Ovary (tissue), 9 donors: ENCODE results near the gene ANXA11. TPM values are rescaled to one million over a fixed set of nuclear protein-coding genes. Genes with fewer than 3 reads are reported as not detected.
A peak's percentile ranks its signal among the peaks of the same experiment; 100 is the strongest.

Experiments
- DNase-seq, 5 donors: peaks; one replicate each; pipeline ENCODE4 v3.0.0-alpha.2; 2019 to 2020
- H3K27ac ChIP-seq, 2 donors: fragments of 200-600 bp; one replicate each; pipeline versions ENCODE4 v1.5.1 to v1.8.0; 2019 to 2022
- H3K27me3 ChIP-seq: fragments of 200-600 bp; one replicate; pipeline ENCODE4 v1.8.0; 2022
- H3K36me3 ChIP-seq: fragments of 200-600 bp; sonication (generic); one replicate; pipeline ENCODE4 v1.5.1; 2019
- H3K4me1 ChIP-seq: one replicate; pipeline ENCODE4 v1.8.1; 2013; ENCODE audit warnings: mild to moderate bottlenecking, moderate library complexity; ENCODE audit not compliant: insufficient read depth
- H3K4me3 ChIP-seq: fragments of 200-600 bp; sonication (generic); one replicate; pipeline ENCODE4 v1.5.1; 2017
- H3K9me3 ChIP-seq, 2 donors: fragments of 200-600 bp in 1 of 2; sonication (generic) in 1 of 2; one replicate each; pipeline versions ENCODE4 v1.5.1 to v1.8.1; 2013 to 2019; ENCODE audit warnings: mild to moderate bottlenecking in 1 of 2, moderate library complexity in 1 of 2
- EP300 ChIP-seq: sonication (generic); formaldehyde crosslinking; IDR thresholded peaks from one replicate; pipeline ENCODE4 v1.6.1; 2017; ENCODE audit warnings: antibody characterized with exemption
- POLR2A ChIP-seq: fragments of 450-650 bp; IDR thresholded peaks from one replicate; pipeline ENCODE4 v1.6.1; 2017; ENCODE audit warnings: antibody characterized with exemption, mild to moderate bottlenecking, moderate library complexity
- WGBS, 3 donors: extraction: QIAGEN DNeasy Blood & Tissue Kit in 1 of 3; methylation state at CpG; one replicate each; pipeline versions ENCODE4 v1.1.5 to v1.1.7; 2013 to 2017; 5-methylcytosine and 5-hydroxymethylcytosine counted together
- intact Hi-C, 4 donors: fragments of 100-400 bp; cut with DNase I; formaldehyde crosslinking; loops; one replicate each; pipeline versions ENCODE4 v1.11.0 to v1.15.1; 2022 to 2023
- polyA plus RNA-seq, 2 donors: library from polyadenylated mRNA; stranded (reverse); fragments of 200-250 nt in 1 of 2; fragments of 350-450 nt in 1 of 2; fragmentation: Illumina TruSeq in 1 of 2; extraction: RNeasy Lipid Tissue Mini Kit (QIAGEN cat#74804) in 1 of 2; gene quantifications; one replicate each; pipeline ENCODE4 v1.2.3, GENCODE V29; 2013 to 2014
- total RNA-seq, 7 donors: library from RNA; depleted of rRNA in 2 of 7; stranded (reverse); fragments of >200 nt in 2 of 7; fragmentation: NEBNext Ultra II Directional in 3 of 7; extraction: Animal tissue kit (Norgen Biotek cat#: 25700) in 3 of 7; gene quantifications; one replicate each; pipeline versions ENCODE4 v1.1.0 to v1.2.4, GENCODE V29; 2016 to 2023
- TF ChIP-seq, protein P1 (sequence below), 3 donors: fragments of 450-650 bp in 2 of 3; fragments of 200-600 bp in 1 of 3; IDR thresholded peaks; one replicate each; pipeline versions ENCODE4 v1.5.1 to v1.8.0; 2016 to 2022; ENCODE audit warnings: antibody characterized with exemption in 3 of 3, mild to moderate bottlenecking in 1 of 3
- donor health status: DM: no; HTN: no; CAD: no; lungs with moderate emphysema.
- donor health status: DM: no; HTN: no; CAD: no.
- donor health status: Bipolar disorder and iron deficiency.
- donor health status: DM: yes; HTN: yes; CAD: no.
- donor health status: DM: no; HTN: no; CAD: no.
- donor health status: DM: yes; HTN: yes; CAD: no.

The ANXA11 gene
- total and polyA plus RNA-seq, 9 donors, result 44.2 to 372 (median 137) TPM

DNA sequence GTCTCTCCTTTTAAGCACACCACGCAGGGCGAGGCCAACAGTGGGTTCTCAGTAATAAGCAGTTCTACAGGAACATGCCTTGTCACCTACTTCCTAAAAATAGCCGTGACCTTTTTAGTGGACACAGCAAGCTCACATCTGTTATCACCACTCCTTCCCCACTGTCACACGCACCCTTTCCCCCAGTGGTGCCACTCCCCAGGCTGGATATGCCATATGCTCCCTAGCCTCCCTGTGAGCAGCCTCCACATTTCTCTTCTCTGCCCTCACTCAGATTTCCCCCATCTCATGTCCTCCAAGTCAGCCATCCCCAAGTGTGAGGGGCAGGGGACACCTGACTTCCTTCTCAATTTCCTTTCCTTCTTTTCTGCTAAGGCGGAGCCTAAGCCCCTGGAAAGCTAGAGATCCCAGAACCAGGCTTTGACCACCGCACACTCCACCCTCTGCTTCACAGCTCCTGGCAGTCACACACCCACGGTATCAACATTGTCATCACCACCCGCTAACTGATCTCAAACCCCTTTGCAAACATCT, 3.7 kb downstream of the ANXA11 start:
- DNase-seq, result no peak
- intact Hi-C loops, result loop anchor here in 2 of 4 donors (5.0 kb wide), 2 partner anchors 44 to 49 kb away; no protein-coding TSS in a partner anchor
- H3K4me1 ChIP-seq, result peaks cover 30% of the 10 kb centered on the region
- no peaks in the 10 kb centered on the region for H3K36me3 ChIP-seq
- H3K27me3 ChIP-seq, result no peaks in the 10 kb centered on the region
- no peak overlapping the region for H3K4me3 ChIP-seq
- TF ChIP-seq POLR2A (no peak), EP300 (no peak)
- TF ChIP-seq, protein P1, sequence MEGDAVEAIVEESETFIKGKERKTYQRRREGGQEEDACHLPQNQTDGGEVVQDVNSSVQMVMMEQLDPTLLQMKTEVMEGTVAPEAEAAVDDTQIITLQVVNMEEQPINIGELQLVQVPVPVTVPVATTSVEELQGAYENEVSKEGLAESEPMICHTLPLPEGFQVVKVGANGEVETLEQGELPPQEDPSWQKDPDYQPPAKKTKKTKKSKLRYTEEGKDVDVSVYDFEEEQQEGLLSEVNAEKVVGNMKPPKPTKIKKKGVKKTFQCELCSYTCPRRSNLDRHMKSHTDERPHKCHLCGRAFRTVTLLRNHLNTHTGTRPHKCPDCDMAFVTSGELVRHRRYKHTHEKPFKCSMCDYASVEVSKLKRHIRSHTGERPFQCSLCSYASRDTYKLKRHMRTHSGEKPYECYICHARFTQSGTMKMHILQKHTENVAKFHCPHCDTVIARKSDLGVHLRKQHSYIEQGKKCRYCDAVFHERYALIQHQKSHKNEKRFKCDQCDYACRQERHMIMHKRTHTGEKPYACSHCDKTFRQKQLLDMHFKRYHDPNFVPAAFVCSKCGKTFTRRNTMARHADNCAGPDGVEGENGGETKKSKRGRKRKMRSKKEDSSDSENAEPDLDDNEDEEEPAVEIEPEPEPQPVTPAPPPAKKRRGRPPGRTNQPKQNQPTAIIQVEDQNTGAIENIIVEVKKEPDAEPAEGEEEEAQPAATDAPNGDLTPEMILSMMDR (IDR thresholded peaks at IDR 0.05), result no peak
- H3K9me3 ChIP-seq, result no peaks in the 10 kb centered on the region
- H3K27ac ChIP-seq, result no peak overlapping the region
- 91 to 94% (median 94%) methylated on average over 8 of the region's 8 CpGs for WGBS, 3 donors

DNA sequence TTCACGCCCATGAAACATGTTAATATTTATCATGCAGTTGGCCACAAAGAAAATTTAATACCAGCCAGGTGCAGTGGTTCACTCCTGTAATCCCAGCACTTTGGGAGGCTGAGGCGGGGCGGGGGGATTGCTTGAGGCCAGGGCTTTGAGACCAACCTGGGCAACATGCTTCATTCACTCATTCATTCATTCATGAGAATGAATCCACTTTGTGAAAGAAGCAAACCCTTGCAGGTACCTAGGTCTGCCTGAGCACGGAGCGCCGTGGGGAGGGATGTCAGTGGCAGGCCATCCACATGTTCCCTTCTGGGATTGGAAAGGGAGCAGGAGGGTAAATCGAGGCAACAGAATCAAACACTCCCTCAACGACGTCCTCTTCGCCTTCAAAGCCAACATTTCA, 4.7 kb downstream of the ANXA11 start:
- WGBS, 3 donors, result 90 to 94% (median 91%) methylated on average over 10 of the region's 10 CpGs
- H3K36me3 ChIP-seq, result no peaks in the 10 kb centered on the region
- TF ChIP-seq POLR2A, result no peak
- no peak for TF ChIP-seq EP300
- TF ChIP-seq, protein P1 (IDR thresholded peaks at IDR 0.05), result no peak
- intact Hi-C loops, result loop anchor here in 2 of 4 donors (5.0 kb wide), 2 partner anchors 43 to 48 kb away; no protein-coding TSS in a partner anchor
- H3K9me3 ChIP-seq, result no peaks in the 10 kb centered on the region
- H3K4me3 ChIP-seq, result no peak overlapping the region
- no peak for DNase-seq
- H3K27me3 ChIP-seq, result no peaks in the 10 kb centered on the region
- H3K4me1 ChIP-seq, result peaks cover 29% of the 10 kb centered on the region
- no peak overlapping the region for H3K27ac ChIP-seq

DNA sequence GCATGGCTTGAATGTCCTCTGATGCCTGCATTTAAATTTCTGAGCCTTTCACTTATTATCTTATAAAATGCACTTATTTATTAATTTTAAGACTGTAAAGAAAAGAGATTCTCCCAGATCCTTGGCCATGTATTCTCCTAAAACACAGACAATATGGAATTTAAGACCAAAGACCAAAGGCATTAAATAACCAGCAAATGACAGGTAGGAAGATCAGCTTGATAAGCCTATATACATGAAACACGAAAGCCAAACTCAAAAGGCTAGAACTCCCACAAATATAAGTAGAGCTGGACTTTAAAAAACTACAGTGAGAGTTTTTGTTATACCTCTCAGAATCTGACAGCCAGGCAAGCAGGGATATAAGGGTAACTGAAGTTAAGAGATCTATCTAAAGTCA, 5.1 kb downstream of the ANXA11 start:
- TF ChIP-seq, protein P1 (IDR thresholded peaks at IDR 0.05), result no peak
- TF ChIP-seq POLR2A, result no peak
- no peak for TF ChIP-seq EP300
- H3K4me3 ChIP-seq, result no peak overlapping the region
- intact Hi-C loops, result loop anchor here in 2 of 4 donors (5.0 kb wide), 2 partner anchors 43 to 48 kb away; no protein-coding TSS in a partner anchor
- peaks cover 31% of the 10 kb centered on the region for H3K4me1 ChIP-seq
- WGBS, 3 donors, result 76 to 90% (median 90%) methylated on average over 1 of the region's 1 CpG
- H3K27ac ChIP-seq, result no peak overlapping the region
- no peaks in the 10 kb centered on the region for H3K9me3 ChIP-seq
- no peak for DNase-seq
- H3K36me3 ChIP-seq, result no peaks in the 10 kb centered on the region
- H3K27me3 ChIP-seq, result no peaks in the 10 kb centered on the region

DNA sequence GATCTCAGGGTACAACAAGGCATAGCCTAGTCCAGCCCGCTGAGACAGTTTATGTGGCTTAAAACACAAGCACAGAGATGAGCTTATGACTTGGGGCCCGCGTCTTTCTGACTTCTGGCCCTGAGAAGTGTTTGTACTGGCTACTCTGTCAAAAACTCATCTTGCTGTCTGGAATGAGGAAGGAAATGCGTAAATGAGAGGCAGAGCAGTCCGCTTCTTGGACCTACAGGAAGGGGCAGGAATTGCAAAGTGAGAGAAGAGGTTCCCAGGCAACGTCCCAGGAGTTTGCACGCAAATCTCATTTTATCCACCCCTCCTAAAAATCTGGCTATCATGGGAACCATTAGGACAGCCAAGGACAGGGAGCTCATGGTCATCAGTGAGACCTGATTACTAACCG, 5.5 kb downstream of the ANXA11 start:
- intact Hi-C loops, result loop anchor here in 2 of 4 donors (5.0 kb wide), 2 partner anchors 43 to 48 kb away; no protein-coding TSS in a partner anchor
- Histone ChIP-seq H3K4me3 (no peak overlapping the region), H3K36me3 (no peaks in the 10 kb centered on the region), H3K9me3 (no peaks in the 10 kb centered on the region), H3K4me1 (peaks cover 32% of the 10 kb centered on the region), H3K27me3 (no peaks in the 10 kb centered on the region), H3K27ac (no peak overlapping the region)
- peak in 1 of 5 donors; percentile 41 for DNase-seq
- 51 to 67% (median 64%) methylated on average over 8 of the region's 8 CpGs for WGBS, 3 donors
- no peak for TF ChIP-seq EP300
- no peak for TF ChIP-seq POLR2A
- TF ChIP-seq, protein P1 (IDR thresholded peaks at IDR 0.05), result no peak
